ENCODE results near the gene HENMT1.

The HENMT1 gene

GRCh38 chr1:108636876-108637275 is 24.0 kb downstream of the HENMT1 start:
- DNase-seq (ENCODE audit: extremely low spot score, insufficient read length, low read depth) (no peak), FAIRE-seq (no peak)

GRCh38 chr1:108634521-108634920 is 26.4 kb downstream of the HENMT1 start:
- no peak for DNase-seq (ENCODE audit: extremely low spot score, insufficient read length, low read depth)
- no peak for FAIRE-seq

DNA sequence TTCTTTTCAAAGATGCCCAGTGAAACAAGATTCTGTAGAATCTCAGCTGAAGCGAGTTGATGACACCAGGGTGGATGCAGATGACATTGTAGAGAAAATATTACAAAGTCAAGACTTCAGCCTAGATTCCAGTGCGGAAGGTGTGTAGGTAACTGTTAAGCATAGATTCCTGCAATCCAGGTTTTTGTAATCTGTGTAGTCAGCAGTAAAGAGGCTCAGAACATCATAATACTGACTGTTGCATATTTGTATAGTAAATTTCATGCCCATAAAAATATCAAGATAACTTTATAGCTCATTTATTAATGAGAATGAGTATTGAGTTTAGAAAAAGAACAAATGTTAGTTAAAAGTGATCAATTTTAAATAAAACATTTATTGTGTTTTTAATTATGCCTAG is 32.2 kb downstream of the HENMT1 start:
- DNase-seq (ENCODE audit: extremely low spot score, insufficient read length, low read depth) = no peak
- no peak for FAIRE-seq

GRCh38 chr1:108627951-108628350 is 32.9 kb downstream of the HENMT1 start:
- DNase-seq (ENCODE audit: extremely low spot score, insufficient read length, low read depth) = no peak
- no peak for FAIRE-seq

GRCh38 chr1:108627256-108627655 is 33.6 kb downstream of the HENMT1 start:
- no peak for FAIRE-seq
- DNase-seq (ENCODE audit: extremely low spot score, insufficient read length, low read depth) = no peak

GRCh38 chr1:108624069-108624468 is 36.8 kb downstream of the HENMT1 start:
- FAIRE-seq (no peak), DNase-seq (ENCODE audit: extremely low spot score, insufficient read length, low read depth) (no peak)

- DNase-seq (ENCODE audit: extremely low spot score, insufficient read length, low read depth) = no peak
- FAIRE-seq = no peak
These were observed 43.2 kb downstream of the HENMT1 start for GRCh38 chr1:108617724-108618056.

DNA sequence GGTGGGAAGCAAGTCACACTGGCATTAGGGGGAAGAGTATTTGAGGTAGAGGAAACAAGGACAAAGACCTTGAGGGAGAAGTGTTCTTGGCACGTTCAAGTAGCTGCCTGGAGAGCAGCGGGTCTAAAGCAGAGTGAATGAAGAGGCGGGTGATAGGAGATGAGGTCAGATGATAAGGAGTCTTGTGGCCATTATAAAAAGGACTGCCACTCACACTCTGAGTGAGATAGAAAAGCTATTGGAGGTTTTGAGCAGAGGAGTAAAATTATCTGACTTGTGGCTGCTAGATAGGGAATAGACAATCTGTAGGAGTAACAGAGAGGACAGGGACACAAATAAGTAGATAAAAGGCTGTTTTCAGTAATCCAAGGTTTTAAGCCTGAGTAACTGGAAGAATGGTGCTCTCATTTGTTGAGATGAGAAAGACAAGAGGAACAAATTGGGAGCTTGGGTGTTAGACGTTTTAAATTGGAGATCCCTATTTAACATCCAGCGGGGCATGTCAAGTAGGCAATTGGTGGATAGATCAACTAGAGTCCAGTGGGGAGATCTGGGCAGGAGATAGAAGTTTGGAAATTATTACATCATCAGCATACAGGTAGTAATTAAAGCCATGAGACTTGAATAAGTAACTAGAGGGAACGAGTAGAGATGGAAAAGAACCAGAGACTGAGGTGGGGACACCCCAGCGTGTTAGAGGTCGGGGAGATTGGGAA is 43.7 kb downstream of the HENMT1 start:
- FAIRE-seq (no peak), DNase-seq (ENCODE audit: extremely low spot score, insufficient read length, low read depth) (no peak)

DNA sequence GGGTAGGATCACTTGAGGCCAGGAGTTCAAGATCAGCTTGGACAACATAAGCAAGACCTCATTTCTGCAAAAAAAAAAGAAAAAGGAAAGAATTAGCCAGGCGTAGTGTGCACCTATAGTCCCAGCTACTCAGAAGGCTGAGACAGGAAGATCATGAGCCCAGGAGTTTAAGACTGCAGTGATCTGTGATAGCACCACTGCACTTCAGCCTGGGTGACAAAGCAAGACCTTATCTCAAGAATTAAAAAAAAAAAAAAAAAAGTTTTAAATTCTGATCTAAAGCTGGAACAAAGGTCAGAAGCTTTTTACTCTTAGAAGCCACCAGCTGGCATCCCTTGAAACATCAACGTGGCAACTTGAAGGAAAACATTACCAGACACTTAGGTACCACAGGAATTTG is 45.3 kb downstream of the HENMT1 start:
- no peak for FAIRE-seq
- no peak for DNase-seq (ENCODE audit: extremely low spot score, insufficient read length, low read depth)

DNA sequence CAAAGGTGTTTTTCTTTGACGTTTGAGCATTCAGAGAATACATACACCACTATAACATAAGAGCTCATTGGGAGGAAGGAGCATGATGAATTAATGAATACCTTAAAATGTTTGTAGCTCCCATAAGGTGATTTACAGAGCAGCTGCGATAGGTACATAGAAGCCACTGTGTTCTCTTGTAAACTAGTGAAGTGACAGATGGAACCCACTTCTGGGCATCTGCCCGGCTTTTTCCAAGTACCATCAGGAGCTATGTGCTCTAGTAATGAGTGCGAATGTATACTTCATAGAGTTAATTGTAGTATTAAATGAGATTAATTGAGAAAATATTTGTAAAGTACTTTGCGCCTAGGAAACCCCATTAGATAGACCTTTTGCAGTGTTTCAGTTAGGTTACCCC is 48.4 kb downstream of the HENMT1 start:
- FAIRE-seq = no peak
- DNase-seq (ENCODE audit: extremely low spot score, insufficient read length, low read depth) = no peak

- FAIRE-seq = no peak
- DNase-seq (ENCODE audit: extremely low spot score, insufficient read length, low read depth) = no peak
These were observed 48.9 kb downstream of the HENMT1 start for GRCh38 chr1:108611984-108612383.

DNA sequence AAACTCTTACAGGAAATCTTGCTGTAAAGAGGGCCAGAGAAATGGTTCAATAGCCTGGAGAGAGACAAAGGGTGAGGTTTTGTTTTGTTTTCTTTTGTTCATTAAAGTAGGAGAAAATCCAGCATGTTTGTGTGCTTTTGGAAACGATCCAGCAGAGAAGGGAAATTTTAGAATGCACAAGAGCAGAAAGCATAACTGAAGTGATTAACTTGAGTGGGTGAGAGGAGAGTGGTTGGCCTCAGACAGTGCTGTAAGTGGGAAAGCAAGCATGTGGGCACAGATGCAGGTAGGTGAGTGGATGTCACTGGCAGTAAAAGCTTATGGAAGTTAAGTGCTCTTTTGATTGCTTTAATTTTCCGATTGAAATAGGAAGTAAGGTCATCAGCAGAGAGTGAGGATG is 50.8 kb downstream of the HENMT1 start:
- FAIRE-seq = no peak
- no peak for DNase-seq (ENCODE audit: extremely low spot score, insufficient read length, low read depth)

DNA sequence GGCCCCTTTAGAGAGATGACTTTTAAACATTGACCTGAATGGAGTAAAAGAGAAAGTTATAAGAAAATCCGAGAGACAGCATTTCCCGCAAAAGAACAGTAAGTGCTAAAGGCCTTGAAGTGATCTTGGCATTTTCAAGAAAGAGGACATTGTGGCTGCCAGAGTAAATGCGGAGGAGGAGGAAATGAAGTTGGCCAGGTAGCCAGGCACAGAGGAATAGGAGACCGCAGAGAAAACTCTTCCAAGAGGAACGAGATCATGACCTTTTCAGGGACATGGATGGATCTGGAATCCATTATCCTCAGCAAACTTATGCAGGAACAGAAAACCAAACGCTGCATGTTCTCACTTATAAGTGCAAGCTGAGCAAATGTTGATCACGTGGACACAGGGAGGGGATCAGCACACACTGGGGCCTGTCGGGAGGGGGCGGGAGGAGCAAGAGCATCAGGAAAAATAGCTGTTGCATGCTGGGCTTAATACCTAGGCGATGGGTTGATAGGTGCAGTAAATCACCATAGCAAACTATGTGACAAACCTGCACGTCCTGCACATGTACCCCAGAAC is 51.3 kb downstream of the HENMT1 start:
- FAIRE-seq = no peak
- no peak for DNase-seq (ENCODE audit: extremely low spot score, insufficient read length, low read depth)

- DNase-seq (ENCODE audit: extremely low spot score, insufficient read length, low read depth) = no peak
- no peak for FAIRE-seq
These were observed 54.4 kb downstream of the HENMT1 start for GRCh38 chr1:108606478-108606877.

DNA sequence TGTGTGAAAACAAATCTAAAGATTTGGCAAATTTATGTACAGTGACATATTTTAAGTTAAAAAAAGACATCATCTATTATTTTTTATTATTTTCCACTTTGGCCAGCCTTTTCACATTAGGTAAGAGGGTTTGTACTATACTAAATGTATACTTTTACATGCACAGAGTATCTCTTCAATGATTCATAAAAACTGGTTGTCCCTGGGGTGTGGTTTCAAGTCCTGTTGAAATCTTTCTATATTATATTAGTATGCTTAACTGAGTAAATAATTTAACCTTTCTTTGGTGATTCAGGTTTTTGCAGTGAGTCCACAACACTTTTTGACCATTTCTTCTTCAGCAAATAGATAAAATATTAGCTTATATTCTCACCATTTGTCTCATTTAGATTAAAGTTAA is 55.3 kb downstream of the HENMT1 start:
- no peak for DNase-seq (ENCODE audit: extremely low spot score, insufficient read length, low read depth)

GRCh38 chr1:108601708-108602410 is 59.0 kb downstream of the HENMT1 start:
- FAIRE-seq = no peak
- no peak for DNase-seq (ENCODE audit: extremely low spot score, insufficient read length, low read depth)

More for the DNA sequence above, 55.3 kb downstream of the HENMT1 start:
- FAIRE-seq = no peak

DNA sequence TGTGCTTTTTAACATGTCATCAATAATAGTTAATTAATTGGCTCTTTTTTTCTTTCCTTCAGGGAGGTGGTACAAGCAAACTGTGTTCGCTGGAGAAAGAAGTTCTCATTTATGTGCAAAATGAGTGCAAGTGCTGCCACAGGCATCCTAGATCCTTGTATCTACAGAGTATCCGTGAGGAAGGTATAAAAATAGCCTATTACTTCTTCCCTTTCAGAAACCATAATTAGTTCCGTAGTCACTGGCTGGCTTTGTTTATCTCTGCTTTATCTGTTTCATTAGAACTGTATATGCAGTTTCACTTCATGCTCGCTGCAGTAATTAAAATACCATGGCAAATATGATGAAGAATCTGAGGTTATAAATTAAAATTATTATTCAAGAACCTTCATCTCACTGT is 60.4 kb downstream of the HENMT1 start:
- DNase-seq (ENCODE audit: extremely low spot score, insufficient read length, low read depth) = no peak
- no peak for FAIRE-seq

DNA sequence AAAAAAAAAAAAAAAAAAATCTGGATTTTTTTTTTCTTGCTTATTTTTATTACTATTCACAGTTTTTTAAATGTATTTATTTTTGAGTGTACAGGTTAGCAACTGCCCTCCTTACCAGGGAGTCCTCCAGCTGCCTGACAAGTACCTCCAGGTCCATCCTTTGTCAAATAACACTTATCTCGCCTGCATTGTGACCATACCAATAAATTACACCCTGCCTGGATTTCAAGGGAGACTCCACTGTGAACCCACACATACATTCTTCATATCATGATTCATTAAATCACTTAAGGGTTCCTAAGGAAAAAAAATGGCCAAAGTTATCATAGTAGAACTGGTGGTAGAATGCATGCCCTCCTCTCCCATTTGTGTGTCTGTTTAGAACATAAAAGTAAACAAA is 62.6 kb downstream of the HENMT1 start:
- FAIRE-seq = no peak
- DNase-seq (ENCODE audit: extremely low spot score, insufficient read length, low read depth) = no peak
